HG03575 (cell line): ENCODE data around the gene CPT1A.

ENCODE experiments used
- ATAC-seq: cut with Tn5 transposase; IDR thresholded peaks from one replicate; pipeline ENCODE4 v1.9.1; 2021; ENCODE audit not compliant: unreplicated experiment, insufficient number of reproducible peaks, low FRiP score; ENCODE audit errors: extremely low read depth

Gene CPT1A

DNA sequence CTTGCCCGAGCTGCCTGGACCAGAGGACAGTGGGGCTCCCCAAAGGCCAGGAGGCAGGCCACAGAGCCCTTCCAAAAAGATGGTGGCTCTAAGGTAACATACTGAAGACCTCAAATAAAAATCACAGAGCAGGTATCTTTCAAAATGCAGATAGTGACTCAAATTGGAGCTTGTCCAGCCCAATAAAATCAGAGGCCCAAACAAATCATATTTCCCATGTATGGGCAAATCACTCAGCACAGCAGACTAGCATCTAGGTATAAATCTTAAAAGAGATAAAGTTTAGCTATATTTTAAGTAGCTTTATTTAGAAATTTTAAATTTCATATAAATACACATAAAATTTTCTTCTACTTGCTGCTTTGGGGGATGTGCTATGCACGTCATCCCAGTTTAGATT is 93.7 kb downstream of the CPT1A start:
- ATAC-seq: no peak

DNA sequence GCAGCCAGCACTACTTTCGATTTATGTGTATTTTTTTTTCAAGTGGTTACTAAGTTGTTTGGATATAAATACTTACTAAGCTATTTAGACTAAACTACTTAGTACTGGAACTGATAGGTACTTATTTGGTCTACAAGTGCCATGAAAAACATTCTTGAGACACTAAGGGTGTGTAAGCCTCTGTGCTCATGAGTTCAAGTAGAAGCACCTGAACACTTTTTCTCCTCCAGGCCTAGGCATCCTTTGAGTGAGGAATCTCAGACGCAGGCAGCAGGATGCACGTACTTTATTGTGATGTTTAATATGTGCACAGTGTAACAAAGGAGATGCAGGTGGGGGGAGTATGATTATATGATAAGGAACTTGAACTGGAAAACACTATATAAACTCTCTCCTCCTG is 98.2 kb downstream of the CPT1A start:
- no peak for ATAC-seq

DNA sequence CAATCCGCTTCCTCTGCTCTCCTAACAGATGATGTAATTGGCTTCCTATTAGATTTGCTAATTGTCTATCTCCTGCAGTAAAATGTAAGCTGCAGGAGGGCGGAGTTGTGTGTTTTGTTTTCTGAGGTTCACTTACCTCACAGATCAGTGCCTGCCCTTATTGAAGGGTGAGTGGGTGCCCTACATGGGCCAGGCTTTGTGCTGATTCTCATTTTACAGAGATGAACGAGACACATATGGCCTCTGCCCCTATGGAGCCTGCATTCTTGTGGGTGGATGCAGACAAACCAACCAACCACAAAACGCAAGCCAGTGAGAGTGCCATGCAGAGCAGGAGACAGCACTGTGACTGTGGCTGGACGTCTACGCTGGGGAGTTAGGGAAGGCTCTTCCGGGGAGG is 100.3 kb downstream of the CPT1A start:
- ATAC-seq: no peak

DNA sequence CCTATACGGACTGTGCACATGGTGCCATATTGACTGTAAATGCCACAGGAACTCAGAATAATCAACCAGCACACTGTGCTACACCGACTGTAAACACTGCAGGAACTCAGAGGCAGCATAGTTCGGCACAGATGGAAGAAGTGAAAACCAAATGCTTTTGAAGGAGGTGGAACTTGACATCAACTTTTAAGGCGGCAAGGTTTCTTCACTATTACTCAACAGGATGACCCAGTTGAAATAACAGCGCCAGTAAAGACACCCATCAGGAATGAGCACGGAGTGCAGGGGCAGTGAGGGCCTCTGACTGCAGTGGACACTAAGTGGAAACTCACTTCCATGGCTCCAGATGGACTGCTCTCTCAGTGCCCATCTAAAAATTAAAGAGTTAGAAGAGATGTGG is 106.1 kb downstream of the CPT1A start:
- no peak for ATAC-seq

DNA sequence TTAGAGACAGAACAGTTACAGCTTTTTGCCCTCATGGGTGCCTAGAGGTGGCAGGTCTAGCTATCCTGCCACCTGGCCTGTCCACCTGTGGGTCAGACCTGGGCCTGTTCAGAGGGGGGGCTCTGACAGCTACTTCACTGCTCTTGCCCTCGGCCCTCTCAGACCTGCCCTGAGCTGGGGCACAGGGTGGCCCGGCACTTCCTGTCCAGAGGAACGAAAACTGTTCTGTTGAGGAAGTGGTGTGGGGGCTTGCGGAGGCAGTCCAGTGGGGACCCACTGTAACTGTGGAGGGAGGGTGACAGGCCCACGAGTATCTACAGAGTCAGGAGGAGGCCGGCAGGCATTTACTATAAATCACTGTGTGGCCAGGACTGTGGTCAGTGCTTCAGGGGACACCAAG is 106.6 kb downstream of the CPT1A start:
- no peak for ATAC-seq

DNA sequence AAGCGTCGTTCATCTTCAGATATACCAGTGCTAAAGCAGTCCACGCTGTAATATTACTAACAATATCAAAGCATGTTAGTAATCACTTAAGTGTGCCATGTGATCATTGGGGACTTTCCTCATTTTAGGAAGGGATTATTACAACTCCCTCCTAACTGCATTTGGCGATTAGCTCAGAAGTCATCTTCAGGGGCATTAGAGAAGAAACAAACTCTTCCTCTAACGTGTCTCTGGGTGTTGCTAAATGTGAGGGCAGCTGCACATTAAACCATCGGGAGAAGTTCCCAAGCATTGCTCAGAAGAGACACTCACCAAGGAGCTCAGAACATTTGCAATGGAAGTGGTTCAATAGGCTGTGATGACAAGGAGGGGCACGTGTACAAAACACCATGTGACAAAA is 107.6 kb downstream of the CPT1A start:
- ATAC-seq: no peak

DNA sequence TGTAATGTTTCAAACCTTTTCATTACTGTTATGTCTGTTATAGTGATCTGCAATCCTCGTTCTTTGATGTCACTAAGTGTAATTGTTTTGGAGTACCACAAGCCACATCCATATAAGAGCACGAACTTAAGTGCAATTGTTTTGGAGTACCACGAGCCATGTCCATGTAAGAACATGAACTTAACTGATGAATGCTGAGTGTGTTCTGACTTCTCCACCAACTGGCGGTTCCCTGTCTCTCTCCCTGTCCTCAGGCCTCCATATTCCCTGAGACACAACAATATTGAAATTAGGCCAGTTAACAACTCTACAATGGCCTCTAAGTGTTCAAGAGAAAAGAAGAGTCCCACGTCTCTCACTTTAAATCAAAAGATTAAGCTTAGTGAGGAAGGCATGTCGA is 113.9 kb downstream of the CPT1A start:
- no peak for ATAC-seq

DNA sequence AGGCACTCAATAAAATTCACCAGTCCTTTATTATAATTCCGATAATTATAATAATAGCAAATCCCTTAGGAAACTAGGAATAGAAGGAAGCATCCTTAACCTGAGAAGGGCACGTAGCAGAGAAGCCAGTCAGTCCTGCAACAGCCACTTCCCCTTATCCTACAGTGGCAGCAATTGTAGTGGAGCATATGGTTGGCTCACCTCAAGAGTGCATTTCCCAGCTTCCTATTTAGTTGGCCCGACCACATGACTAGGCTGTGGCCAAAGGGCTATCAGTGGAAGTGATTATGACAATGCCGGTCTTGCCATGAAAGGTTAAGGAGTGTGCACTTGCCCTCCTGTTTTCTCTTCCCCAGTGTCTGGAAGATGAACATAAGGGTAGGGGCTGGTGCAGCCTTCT is 117.4 kb downstream of the CPT1A start:
- ATAC-seq: no peak

DNA sequence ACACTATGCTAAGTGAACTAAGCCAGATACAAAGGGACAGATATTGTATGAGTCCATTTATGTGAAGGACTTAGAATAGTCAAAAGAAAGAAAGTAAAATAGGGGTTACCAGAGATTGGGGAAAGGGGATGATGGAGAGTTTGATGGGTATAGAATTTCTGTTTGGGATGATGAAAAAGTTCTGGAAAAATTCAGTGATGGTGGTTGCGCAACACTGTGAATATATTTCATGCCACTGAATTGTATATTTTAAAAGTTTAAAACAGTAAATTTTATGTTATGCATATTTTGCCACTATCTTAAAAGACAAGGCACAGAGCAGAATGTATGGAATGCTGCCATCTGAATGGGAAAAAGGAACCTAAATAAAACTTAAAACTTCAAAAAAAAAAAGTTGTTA is 119.6 kb downstream of the CPT1A start:
- ATAC-seq: no peak

DNA sequence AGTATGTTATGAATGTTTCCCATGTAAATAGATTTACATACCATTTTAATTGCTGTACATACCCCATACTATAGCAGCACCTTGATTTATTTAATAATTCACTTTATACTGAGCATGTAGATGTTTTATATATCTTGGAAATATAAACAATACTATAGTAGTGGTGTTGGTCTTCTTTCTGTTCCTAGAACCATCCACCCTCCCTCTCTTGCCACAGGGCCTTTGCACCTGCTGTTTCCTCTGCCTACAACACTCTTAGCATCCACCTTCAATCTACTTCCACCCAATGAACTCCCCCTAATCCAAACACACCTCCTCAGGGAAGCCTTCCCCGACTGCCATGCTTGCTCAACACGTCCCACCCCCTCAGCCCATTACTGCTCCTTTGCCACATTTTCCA is 120.6 kb downstream of the CPT1A start:
- no peak for ATAC-seq

DNA sequence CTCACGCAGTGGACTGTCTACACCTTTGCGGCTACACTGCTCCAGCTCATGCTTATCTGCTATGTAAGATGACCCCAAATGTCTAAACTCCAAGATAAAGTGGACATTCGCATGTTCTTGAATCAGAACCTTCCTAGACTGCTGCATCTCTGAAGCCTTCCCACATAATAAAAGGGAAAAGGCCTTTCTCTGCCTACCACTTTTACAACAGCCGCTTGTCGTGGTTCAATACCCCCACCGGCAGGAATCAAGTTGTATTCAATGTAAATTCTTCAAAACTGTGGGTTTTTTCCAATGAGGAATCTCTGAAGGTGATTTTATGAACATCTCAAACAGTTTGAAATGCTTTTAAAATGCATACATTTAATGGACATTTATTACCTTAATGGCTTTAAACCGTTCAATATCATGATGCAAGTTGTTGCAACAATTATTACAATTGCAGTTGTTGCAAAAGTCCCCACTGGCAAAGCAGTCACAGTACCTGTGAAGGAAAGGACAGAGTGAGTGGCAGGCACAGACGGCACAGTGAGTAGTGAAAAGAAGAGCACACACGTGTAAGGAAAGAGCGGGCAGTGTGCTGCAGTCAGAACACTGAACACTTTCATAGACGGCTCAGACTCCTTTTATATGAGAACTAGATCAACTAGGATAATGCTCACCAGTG is 126.1 kb downstream of the CPT1A start:
- no peak for ATAC-seq

DNA sequence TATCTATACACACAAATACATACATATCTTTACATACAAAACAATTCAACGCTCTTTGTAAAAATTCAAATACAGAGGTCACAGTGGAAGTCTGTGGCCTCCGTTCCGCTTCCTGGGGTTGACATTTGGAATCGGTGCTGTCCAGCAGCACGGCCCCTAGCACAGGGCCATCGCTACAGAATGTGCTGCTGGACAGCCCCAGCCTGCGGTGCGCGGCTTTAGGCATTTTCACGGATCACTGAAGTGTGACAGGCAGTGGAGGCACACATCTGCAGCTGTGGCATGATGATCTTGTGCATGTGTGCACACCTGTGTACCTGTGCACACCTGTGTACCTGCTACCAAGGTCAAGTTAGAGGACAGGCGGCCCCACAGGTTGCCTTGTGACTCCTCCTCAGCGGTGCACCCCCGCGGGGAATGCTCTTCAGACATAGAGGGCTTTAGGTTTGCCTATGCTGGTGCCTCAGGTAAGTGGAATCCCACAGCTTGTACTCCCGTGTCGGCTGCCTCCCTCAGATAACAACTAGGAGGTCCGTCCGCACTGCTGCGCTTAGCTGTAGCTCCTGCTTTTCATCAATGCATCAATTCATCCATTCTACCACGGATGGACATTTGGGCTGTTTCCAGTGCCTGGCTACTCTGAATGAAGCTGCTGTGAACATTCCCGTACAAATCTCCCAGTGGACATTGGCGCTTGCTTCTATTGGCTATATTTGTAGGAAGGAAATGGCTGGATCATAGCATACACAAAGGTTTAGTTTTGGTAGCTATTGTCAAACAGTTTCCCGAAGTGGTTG is 127.5 kb downstream of the CPT1A start:
- ATAC-seq: no peak

DNA sequence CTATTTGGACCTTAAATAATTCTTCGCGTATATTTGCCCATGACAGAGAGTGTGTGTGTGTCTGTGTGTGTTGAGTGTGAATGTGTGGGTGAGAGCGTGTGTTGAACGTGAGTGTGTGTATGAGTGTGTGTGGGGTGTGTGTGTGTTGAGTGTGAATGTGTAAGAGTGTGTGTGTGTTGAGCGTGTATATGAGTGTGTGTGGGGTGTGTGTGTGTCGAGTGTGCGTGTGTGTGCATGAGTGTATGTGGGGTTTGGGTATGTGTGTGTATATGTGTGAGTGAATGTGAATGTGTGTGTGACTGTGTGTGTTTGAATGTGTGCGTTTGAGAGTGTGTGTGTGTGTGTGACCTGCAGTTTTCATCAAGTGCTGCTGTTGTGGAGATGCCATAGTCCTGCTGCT is 130.6 kb downstream of the CPT1A start:
- ATAC-seq: no peak

DNA sequence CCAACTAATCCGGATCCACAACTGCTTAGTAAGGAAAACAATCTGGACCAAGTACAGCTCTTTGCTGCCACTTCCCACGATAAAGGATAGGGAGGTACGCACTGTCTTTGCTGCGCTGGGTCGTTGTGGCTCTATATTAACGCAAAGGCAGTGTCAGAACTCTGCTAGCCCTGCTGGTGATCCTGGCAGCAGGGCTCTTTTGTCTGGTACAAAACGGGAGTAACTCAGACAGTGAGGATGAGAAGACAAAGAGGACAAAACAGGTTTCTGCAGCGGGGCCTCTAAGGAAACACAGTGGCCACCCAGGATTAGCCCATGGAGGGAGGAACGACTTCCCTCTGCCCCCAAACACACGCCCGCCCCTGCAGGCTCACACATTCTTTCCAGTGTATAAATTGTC is 131.3 kb downstream of the CPT1A start:
- no peak for ATAC-seq

DNA sequence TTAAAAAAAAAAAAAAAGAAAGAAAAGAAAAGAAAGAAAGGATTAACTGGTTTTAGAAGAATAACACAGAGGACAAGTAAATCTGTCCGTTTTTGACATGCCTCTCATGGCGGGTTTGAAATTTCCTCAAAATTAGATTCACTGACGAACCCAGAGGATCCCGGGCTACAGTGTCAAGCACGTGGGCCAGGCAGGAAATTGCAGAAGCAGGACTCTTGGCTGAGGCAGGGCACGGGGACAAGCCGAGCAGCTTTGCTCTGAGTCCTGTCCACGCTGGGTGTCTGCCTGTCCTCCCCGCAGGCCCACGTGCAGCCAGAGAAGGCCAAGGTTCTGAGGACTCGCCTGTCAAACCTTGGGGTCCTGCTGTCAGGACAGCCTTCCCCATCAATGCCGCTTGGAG is 132.7 kb downstream of the CPT1A start:
- ATAC-seq: no peak

DNA sequence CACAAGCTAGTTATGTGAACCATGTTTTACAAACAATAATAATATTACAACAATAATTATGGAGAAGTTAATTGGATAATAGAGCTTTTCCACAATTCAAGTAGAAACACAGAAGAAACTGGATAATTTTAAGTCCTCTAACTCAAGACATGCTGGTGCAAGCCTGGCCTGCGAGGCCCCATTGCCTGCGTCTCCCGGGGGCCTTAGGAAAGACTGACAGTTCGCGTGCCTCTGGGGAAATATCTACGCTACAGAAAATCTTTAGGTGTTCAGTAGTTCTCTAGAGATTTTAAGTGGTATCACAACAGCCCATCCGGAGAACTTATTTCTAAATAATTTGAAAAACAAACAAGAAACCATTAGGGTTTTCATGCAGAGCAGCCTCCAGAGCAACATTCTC is 134.2 kb downstream of the CPT1A start:
- no peak for ATAC-seq

DNA sequence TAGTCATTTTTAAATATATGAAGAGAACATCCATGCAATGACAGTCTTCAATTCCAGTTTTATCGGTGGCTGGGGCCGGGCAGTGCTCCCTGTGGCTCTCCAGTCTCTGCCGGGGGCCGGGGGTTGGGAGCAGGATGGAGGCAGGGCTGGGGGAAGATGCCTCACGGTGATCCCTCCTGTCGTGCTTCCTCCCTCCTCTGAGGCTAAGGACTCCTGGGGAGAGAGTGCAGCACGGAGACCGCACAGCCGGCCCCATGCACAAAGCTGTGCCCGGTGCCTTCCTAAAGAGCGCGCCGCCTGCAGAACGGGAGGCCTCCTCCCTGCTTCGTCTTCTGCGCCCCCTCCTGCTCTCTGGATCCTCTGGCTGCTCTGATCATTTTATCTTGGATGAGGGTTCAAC is 136.8 kb downstream of the CPT1A start:
- ATAC-seq: no peak
